HG03064 (cell line): ENCODE measurements around the gene WDPCP.
"Not testable (repeated sequence)": the region's sequence is repeated elsewhere in the genome, so short reads cannot be mapped to it uniquely, and the experiment has no call there.

Source experiments
- ATAC-seq: cut with Tn5 transposase; IDR thresholded peaks from one replicate; pipeline ENCODE4 v1.9.1; 2021; ENCODE audit warnings: low read depth; ENCODE audit not compliant: unreplicated experiment

Gene WDPCP, protein sequence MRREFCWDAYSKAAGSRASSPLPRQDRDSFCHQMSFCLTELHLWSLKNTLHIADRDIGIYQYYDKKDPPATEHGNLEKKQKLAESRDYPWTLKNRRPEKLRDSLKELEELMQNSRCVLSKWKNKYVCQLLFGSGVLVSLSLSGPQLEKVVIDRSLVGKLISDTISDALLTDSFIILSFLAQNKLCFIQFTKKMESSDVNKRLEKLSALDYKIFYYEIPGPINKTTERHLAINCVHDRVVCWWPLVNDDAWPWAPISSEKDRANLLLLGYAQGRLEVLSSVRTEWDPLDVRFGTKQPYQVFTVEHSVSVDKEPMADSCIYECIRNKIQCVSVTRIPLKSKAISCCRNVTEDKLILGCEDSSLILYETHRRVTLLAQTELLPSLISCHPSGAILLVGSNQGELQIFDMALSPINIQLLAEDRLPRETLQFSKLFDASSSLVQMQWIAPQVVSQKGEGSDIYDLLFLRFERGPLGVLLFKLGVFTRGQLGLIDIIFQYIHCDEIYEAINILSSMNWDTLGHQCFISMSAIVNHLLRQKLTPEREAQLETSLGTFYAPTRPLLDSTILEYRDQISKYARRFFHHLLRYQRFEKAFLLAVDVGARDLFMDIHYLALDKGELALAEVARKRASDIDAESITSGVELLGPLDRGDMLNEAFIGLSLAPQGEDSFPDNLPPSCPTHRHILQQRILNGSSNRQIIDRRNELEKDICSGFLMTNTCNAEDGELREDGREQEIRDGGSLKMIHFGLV

DNA sequence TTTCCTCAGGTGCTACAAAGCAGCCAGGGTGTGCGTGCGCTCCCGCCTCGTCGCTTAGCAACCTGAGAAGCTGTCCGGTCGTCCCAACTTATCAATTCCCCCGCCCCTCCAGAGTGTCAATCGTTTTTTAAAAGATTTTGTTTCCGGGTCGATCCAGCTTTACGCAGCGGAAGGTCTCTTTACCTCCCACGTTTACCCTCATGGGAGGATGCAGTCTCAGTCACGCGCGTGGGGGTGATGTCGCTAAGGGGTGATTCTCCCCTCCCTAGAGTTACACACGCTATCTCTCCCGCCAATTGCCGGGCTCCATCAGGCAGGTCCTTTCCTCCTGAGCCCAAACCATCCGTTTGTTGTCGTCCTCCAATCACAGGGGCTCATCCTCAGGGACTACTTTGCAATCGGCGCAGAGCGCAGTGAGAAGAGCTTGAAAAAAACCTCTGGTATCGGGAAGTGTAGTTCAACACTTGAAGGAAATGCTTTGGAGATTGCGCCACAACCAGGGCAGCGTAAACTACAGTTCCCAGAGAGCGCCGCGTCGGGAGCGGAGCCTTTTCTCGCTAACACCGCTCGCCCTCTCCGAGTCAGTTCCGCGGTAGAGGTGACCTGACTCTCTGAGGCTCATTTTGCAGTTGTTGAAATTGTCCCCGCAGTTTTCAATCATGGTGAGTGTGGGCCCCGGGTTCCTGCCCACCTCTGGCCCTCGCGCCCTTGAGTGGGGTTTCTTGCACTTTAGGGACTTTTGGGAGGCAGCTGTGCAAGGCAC lies at the start of gene WDPCP, which contains the start of gene MDH1:
Gene WDPCP, minus strand, starts transcription at position 93 of the 763 bp plus-strand sequence. CDS start 206 bp downstream, outside the sequence.
Gene MDH1, plus strand, starts transcription at position 579 of the 763 bp plus-strand sequence. Its CDS starts 81 bp downstream, at position 660.
- peak; percentile 89 for ATAC-seq

DNA sequence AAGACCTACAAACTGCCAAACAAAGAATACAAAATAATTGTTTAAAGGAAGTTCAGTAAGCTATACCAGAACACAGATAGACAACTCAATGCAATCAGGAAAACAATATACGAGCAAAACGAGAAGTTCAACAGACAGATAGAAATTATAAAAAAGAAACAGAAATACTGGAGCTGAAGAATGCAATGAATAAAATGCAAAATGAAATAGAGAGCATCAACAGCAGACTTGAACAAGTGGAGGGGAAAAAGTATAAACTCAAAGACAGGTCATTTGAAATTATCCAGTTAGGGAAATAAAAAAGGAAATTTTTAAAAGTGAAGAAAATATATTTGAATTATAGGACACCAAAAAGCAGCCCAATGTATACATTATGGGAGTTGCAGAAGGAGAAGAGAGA lies 44.1 kb upstream of the WDPCP start:
- ATAC-seq, result no peak

DNA sequence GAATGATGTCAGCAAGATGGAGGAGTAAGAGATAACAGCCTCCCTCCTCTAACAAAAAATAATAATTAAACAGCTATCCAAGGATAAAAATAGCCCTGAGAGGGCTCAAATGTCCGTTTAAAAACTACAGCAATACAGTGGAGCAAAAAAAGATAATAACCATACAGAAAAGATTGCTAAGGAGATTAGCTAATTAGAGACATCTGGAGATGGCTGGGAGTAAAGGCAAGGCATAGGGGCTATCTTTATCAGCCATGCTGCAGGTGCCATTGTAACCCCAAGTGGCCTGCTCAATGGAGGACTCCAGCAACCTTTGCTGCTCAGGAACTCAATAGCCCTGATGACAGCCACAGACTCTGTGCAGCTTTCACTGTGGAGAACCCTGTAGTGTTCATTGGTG lies 43.2 kb upstream of the WDPCP start:
- ATAC-seq, result no peak

DNA sequence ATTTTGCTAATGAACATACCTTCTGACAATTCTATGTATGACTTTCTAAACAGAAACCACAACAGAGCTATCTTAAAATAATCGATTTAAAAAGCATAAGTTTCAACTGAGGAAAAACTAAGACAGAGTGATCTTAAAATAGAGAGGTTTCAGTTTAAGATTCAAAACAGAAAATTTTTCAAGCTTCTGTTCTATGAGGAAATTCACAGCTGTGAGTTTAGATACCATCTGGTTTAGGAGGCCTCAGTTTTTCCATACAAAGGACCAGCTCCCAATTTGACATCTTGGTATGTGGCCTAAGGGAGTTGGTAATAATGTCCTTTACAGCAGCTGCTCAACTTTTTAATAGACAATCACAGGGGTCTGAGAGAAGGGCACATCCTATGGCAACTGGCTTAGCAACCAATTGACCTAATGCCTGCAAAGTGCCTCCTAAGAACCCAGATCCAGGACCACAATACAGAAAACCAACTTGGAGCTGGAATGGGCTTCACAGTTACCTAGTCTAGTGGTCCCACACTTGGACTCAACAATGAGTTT lies 40.2 kb upstream of the WDPCP start:
- no peak for ATAC-seq

DNA sequence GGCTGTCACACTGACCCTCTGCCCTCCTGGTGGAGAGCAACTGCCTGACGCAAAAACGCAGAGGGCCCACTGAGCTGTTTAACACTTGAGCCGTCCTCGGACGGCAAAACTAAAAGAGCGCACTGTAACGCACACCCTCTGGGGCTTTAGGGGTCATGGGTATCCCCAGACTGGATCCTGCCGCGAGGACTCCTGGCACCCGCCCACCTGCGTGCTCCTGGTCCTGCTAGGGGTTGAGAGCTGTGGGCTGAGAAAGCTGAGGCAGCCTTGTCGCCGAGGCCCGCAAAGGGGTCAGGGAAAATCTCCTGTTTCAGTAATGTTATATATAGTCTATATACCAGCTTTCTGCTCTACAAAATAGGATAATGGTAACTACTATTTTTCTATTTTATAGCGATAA lies 39.6 kb upstream of the WDPCP start:
- ATAC-seq, result no peak

DNA sequence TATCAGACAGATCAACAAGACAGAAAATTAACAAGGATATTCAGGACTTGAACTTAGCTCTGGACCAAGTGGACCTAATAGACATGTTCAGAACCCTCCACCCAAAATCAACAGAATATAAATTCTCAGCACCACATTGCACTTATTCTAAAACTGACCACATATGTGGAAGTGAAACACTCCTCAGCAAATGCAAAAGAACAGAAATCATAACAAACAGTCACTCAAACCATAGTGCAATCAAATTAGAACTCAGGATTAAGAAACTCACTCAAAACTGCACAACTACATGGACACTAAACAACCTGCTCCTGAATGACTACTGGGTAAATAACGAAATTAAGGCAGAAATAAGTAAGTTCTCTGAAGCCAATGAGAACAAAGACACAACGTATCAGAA lies 35.5 kb upstream of the WDPCP start:
- ATAC-seq, result not testable (repeated sequence)

DNA sequence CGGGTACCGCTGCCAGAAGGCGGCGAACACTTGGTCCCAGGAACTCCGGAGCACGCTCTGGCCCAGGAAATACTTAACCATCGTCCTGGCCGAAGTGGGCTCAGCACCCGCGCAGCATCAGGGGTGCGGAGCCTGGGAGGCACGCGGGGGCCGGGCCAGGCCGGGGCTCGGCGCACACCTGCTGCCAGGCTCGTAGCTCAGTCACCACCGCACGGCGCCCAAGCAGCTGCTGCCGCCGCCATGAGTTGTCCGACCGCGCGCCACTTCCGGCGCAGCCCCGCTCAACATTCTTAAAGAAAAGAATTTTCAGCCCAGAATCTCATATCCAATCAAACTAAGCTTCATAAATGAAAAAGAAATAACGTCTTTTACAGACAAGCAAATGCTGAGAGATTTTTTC lies 34.5 kb upstream of the WDPCP start:
- no peak for ATAC-seq

DNA sequence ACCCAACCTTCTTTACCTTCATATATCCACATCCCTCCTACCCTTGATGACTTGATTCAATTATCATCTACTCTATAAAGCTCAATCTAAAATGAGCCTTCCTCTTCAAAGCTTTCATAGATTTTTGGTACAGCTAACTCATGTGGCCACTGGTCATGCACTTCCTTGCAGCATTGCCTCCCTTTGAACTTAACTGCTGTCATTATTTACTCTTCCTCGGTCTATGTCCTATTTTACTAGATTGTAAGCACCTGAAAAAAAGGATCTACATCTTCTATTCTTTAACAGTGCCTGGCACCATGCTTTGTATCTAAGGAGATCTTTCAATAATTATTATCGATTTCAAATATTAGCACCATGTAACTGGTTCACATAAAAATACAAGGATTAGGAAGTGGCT lies 31.1 kb upstream of the WDPCP start:
- ATAC-seq, result no peak

DNA sequence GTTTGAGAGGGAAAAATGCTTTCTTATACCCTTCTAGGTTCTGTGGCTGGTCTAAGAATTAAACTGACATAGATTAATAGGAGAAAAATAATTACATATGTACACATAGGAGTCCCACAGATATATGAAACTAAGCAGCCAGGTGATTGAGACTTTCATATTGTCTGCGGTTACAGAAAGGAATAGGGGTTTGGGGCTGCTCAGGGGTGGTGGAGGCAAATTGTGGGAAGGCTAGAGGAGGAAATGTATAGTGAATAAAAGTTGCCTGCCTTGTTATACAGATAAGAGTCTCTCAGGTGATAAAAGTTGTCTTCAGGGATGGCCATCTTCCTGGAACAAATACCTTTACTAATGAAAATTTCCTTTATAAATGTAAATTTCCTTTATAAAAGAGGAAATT lies 29.1 kb upstream of the WDPCP start:
- no peak for ATAC-seq

DNA sequence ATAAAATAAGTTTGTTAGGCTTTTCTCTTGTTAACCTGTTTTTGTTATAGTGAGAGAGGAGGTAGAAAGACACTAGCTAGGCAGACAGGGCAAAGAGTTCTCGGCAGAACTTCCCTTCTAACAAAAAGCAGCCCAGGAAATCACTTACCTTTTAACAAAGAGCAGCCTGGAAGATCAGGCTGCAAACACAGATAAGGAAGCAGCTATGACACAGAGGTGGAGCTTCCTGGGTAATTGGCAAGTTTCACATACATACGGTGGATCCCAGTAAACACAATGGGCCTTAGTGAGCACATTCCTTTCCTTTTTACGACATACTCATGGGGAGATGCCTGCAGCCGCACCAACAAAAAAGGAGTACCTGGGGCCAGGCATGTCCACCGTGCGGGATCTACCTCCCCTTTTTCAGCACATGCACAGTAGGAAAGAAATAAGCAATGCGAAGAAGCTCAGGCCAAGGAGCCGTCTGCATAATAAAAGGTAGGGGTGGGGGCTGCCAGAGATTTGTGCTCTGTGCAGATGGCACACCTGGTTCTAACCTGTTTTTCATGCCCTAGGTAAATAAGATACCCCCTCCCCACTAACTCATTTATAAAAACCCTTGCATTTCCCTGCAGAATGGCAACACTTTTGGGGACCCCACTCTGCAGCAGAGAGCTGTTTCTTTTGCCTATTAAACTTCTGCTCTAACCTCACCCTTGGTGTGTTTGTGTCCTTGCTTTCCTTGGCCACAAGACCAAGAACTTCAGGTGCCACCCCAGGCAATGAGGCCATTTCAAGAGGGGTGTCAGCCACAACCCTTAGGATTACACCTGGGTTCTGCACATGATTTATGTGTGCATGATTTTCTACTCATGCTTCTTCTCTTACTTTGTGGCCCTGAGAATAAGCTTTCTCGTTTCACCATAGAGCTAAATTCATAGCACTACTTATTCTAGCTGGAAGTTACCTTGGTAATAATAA lies 27.0 kb upstream of the WDPCP start:
- no peak for ATAC-seq

DNA sequence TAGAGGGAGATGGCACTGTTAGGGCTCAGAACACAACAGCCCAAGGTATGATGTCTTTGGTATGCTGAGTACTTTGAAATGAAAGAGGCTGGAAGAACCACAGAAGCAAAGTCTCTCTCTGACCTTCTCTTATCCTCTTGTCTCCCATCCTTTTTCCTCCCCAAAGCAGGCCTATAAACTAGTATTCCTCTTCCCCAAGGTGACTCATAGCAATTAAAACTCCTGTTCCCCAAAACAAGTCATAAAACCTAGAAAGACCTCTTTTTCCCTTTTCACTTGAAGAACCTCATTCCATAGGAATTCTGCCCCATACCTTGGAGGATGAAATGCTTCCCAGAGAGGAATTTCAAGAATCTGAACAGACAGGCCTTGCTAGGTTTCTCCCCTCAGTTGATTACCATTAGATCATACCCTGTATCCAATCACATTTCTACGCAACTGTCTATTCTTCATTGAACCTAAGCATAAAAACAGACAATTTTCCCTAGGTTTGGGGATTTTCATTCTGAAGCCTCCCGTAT lies 26.2 kb upstream of the WDPCP start:
- ATAC-seq, result no peak

DNA sequence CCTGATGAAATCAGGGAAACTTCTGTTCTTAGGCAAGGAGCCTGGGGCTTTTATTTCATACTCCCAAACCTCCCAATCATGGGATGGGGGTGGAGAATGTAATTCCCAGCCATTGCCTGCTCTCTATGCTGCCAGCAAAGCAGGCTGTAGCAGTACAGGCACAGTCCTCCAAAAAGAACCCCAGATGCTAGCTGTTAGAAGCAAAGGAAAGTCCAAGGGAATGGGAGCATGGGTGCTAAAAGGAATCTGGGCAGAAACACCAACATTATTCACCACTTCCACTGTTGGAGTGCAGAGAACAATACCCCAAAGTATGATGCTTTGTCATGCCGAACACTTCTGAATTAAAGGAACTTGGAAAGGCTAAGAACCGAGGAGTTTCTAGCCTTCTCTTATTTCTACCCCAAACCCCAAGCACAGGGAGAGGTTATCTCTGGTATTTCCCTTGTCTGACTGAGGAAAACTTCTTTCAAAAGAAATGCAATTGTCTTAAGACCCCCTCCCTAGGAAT lies 25.2 kb upstream of the WDPCP start:
- ATAC-seq, result no peak

DNA sequence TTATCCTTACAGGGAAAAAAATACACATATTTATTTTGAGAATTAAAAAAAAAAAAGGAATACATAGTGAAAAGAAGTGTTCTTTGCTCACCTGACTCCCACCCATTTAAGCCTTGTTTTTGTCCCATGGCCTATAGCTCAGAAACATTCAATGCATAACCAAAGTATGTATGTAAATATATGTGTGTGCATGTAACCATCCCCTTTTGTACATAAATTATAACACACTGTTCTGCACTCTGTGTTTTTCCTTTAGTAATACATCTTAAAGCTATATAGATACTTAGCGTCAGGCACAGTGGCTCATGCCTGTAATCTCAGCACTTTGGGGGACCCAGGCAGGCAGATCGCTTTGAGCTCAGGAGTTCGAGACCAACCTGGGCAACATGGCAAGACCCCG lies 22.2 kb upstream of the WDPCP start:
- no peak for ATAC-seq

DNA sequence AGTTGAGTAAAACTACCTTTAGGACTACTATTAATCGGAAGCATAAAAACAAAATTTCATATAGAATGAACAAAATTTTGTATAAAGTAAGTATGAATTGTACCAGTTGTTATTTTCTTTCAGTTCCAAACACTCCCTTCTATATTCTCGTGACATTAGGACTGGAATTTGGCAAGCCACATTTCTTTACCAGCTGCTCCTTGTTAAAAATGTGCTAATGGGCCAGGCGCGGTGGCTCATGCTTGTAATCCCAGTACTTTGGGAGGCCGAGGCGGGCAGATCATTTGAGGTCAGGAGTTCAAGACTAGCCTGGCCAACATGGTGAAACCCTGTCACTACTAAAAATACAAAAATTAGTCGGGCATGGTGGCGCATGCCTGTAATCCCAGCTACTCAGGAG lies 20.6 kb upstream of the WDPCP start:
- not testable (repeated sequence) for ATAC-seq

DNA sequence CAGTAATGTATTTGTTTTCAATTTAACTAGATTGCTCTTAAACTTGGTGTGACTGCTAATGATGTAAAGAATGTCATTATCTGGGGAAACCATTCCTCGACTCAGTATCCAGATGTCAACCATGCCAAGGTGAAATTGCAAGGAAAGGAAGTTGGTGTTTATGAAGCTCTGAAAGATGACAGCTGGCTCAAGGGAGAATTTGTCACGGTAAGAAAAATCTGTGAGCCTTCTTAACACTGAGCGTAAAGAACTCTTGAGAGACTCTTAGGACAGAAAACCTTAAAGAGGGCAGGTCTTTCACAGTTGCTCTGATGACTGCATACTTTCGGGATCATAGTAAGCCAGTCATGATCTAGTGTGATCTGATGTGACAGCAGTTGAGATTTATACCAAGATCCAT lies 16.4 kb upstream of the WDPCP start:
- ATAC-seq, result no peak

DNA sequence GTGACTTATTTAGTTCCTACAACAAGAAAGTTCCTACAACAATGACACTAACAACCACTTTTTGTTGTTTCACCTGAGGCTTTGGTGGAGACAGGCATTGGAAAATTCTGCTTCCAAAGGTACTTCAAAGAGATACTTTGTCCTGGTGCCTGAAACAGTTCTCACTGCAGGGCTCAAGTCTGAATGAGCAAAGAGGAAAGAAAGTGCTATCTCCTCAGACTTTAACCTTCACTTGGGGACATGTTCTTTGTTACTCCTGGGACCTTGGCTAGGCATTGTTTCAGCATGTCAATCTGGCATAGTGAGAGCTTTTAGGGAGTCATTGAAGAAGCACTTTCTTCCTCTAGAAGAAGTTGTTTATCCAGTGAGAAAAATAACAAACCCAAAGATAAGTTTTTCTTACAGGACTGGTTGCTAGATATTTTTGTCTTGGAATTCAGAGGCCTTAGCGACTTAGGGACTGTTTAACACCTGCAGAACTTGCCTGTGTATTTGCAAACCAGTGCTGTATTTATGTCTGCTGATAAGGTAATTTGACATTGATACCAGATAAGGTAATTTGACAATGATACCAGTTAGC lies 12.7 kb upstream of the WDPCP start:
- no peak for ATAC-seq

DNA sequence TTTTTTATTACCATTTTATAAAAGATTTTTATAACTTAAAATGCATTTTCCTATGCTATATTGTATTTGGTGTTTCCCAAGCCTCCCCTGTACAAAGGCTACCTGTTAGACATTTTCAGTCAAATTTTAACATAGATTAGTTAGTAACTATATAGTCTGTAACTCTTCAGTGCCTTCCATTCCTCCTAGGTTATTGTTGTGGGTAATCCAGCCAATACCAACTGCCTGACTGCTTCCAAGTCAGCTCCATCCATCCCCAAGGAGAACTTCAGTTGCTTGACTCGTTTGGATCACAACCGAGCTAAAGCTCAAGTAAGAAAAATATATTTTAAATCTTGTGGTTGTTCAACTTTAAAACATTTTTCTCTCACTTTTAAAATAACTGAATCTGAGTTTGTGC lies 10.7 kb upstream of the WDPCP start:
- no peak for ATAC-seq

DNA sequence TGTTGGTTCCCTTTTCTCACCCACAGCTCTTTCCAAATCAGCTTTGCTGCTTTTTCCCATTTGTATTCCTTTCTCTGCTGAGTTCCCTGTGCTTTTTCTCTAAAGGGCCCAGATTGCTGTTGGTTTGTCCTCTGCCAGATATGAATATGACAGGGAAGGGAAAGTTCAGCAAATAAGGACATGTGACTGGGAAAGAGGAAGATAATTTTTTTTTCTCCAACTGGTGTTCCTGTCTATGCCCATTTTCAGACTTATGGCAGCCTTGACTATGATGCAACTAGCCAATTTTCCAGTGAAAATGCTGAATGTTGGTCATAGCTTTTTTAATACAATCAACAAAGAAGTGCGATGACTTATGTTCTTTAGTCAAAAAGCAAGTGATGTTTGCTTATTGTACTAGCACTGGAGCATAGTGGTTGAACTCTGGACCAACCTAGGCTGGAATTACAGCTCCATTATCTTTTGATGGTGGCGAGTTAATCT lies 8.2 kb upstream of the WDPCP start:
- ATAC-seq, result no peak

DNA sequence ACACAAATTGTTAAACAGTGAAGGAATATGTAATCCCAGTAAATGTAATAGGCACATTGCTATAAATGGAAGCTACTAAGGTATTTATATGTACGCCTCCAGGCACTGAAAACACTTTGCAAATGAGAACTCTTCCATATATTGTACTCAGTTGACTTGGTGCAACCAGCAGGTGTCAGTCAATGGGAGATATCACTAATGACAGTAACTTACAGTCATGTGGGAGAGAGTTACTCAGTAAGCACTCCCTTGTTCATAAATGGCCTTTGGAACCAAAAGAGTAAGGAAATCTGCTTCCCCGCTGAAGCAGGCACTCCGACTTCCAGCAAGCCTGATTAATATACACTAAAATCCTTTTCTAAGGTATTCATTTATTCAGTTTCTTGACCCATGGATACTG lies 6.4 kb upstream of the WDPCP start:
- ATAC-seq, result no peak
